ENCODE results near the gene FZD4.

Gene FZD4

DNA sequence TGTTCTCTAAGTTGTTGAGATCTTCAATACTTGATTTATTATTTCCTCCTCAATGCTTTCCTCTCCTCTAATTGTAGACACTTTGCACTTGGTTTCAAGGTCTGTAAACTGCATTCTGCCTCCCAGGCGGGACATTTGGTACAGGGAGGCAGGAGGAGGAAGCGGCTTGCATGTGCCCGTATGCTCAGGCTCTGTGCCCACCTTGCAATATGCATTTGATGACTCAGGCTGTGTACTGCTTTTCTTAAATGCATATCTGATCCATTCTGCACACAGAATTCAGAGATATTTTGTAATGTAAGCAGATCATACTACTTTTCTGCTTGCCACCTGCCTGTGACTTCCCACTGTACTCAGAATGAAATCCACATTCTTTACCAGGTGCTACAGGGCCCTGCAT lies 55.0 kb downstream of the FZD4 start:
- DNase-seq (ENCODE audit: insufficient read length, low spot score), result no peak
- FAIRE-seq, result no peak
- no peak for TF ChIP-seq SPI1 (IDR thresholded peaks at IDR 0.05; ENCODE audit: low read depth, low read length)
- TF ChIP-seq PAX5 (IDR thresholded peaks at IDR 0.05; ENCODE audit: insufficient read depth, low read length, severe bottlenecking), result no peak
- TF ChIP-seq POLR2AphosphoS5 (IDR thresholded peaks at IDR 0.05; ENCODE audit: low read depth, low read length), result no peak
- TF ChIP-seq TAF1 (IDR thresholded peaks at IDR 0.05; ENCODE audit: low read depth, low read length), result no peak
- TF ChIP-seq POLR2A (IDR thresholded peaks at IDR 0.05; ENCODE audit: low read depth, low read length), result no peak
- TF ChIP-seq POU2F2 (IDR thresholded peaks at IDR 0.05; ENCODE audit: low read depth, low read length), result no peak

GRCh38 chr11:86898689-86899088 lies 56.5 kb downstream of the FZD4 start:
- DNase-seq (ENCODE audit: insufficient read length, low spot score) (no peak), FAIRE-seq (no peak)
- TF ChIP-seq SPI1 (IDR thresholded peaks at IDR 0.05; ENCODE audit: low read depth, low read length) (no peak), POLR2A (IDR thresholded peaks at IDR 0.05; ENCODE audit: low read depth, low read length) (no peak), PAX5 (IDR thresholded peaks at IDR 0.05; ENCODE audit: insufficient read depth, low read length, severe bottlenecking) (no peak), POU2F2 (IDR thresholded peaks at IDR 0.05; ENCODE audit: low read depth, low read length) (no peak), TAF1 (IDR thresholded peaks at IDR 0.05; ENCODE audit: low read depth, low read length) (no peak), POLR2AphosphoS5 (IDR thresholded peaks at IDR 0.05; ENCODE audit: low read depth, low read length) (no peak)

DNA sequence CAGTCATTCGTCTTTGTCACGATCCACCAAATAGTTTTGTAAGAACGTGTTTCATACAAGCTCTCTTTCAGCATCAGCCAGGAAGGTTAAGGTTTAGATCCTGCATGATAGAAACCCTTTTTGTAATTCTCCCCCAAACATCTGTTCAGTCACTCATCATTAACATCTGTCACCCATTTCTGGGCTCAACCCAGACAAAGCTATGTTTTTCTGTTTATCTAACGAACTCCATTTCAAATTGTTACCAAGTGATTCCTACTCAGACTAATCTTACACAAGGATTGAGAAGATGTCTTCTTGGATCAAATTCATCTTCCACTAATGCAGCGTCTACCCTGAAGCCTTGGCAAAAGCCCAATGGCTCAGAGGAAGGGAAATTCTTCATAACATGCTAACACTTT lies 58.8 kb downstream of the FZD4 start:
- FAIRE-seq (no peak), DNase-seq (ENCODE audit: insufficient read length, low spot score) (no peak)
- TF ChIP-seq POU2F2 (IDR thresholded peaks at IDR 0.05; ENCODE audit: low read depth, low read length), result no peak
- TF ChIP-seq SPI1 (IDR thresholded peaks at IDR 0.05; ENCODE audit: low read depth, low read length), result no peak
- TF ChIP-seq PAX5 (IDR thresholded peaks at IDR 0.05; ENCODE audit: insufficient read depth, low read length, severe bottlenecking), result no peak
- no peak for TF ChIP-seq POLR2AphosphoS5 (IDR thresholded peaks at IDR 0.05; ENCODE audit: low read depth, low read length)
- TF ChIP-seq TAF1 (IDR thresholded peaks at IDR 0.05; ENCODE audit: low read depth, low read length), result no peak
- TF ChIP-seq POLR2A (IDR thresholded peaks at IDR 0.05; ENCODE audit: low read depth, low read length), result no peak

Measured in GM12891 (cell line).